K562 (cell line): ENCODE measurements around the gene C2CD4B.

Experiments
- CTCF ChIP-seq, 3 experiments: IDR thresholded peaks in 2 of 3; conservative IDR thresholded peaks in 1 of 3; 2 replicates each; pipeline ENCODE4 v1.5.1; 2011 to 2012; ENCODE audit warnings: low read length in 3 of 3, mild to moderate bottlenecking in 3 of 3, control low read depth in 2 of 3, improper control_type of control experiment in 1 of 3, inconsistent platforms in 1 of 3, low read depth in 1 of 3, mixed read lengths in 1 of 3, moderate library complexity in 1 of 3; ENCODE audit not compliant: insufficient read depth in 2 of 3
- ETV6 ChIP-seq, 3 experiments: fragments of 150-350 bp in 1 of 3; sonication (generic) in 1 of 3; formaldehyde crosslinking in 1 of 3; IDR thresholded peaks; 2 replicates each; pipeline versions ENCODE4 v1.6.1 to v1.8.0; 2014 to 2022; ENCODE audit warnings: borderline replicate concordance in 2 of 3, low read depth in 2 of 3, antibody characterized with exemption in 1 of 3, low read length in 1 of 3, mild to moderate bottlenecking in 1 of 3, missing genetic modification reagents in 1 of 3
- FUS ChIP-seq: fragments of 200-400 bp; formaldehyde crosslinking; optimal IDR thresholded peaks from 2 replicates; pipeline ENCODE3; 2017; ENCODE audit warnings: low read depth, low read length
- MYC ChIP-seq, 2 experiments: fragments of 250-450 bp in 1 of 2; sonication (Bioruptor Pico) in 1 of 2; IDR thresholded peaks; 2 replicates each; pipeline versions ENCODE4 v1.5.1 to v1.6.1; 2012 to 2021; ENCODE audit warnings: low read depth in 2 of 2, borderline replicate concordance in 1 of 2, improper control_type of control experiment in 1 of 2, low read length in 1 of 2, mild to moderate bottlenecking in 1 of 2, moderate library complexity in 1 of 2
- NFIX ChIP-seq: fragments of 250-450 bp; sonication (Bioruptor Pico); IDR thresholded peaks from 2 replicates; pipeline ENCODE4 v1.4.0; 2020; ENCODE audit warnings: low read depth, mild to moderate bottlenecking, moderate library complexity
- PATZ1 ChIP-seq: fragments of 250-450 bp; sonication (Bioruptor Pico); IDR thresholded peaks from 2 replicates; pipeline ENCODE4 v1.5.0; 2020; ENCODE audit warnings: mild to moderate bottlenecking, borderline replicate concordance
- RCOR1 ChIP-seq, 2 experiments: IDR thresholded peaks; 2 replicates each; pipeline ENCODE4 v1.6.1; 2012; ENCODE audit warnings: low read depth in 2 of 2, low read length in 2 of 2, borderline replicate concordance in 1 of 2, improper control_type of control experiment in 1 of 2
- ZNF239 ChIP-seq: fragments of 250-450 bp; sonication (Bioruptor Pico); IDR thresholded peaks from 2 replicates; pipeline ENCODE4 v1.4.0; 2020; ENCODE audit warnings: mild to moderate bottlenecking

- TF ChIP-seq ETV6 (IDR thresholded peaks at IDR 0.05; ENCODE audit: borderline replicate concordance in 1 of 2, low read depth in 2 of 2, low read length in 1 of 2) (no peak), ETV6 (CRISPR knock-in tag; IDR thresholded peaks at IDR 0.05; ENCODE audit: borderline replicate concordance) (no peak), NFIX (CRISPR knock-in tag) (no peak), CTCF (IDR thresholded peaks at IDR 0.05 in 2 of 3, conservative IDR thresholded peaks at IDR 0.05 in 1 of 3; ENCODE audit: insufficient read depth in 2 of 3, low read depth in 1 of 3, low read length in 3 of 3) (0 out of 6 replicates have a peak, but pooled peaks of 1 of the 3 experiments have one; percentile 1), RCOR1 (IDR thresholded peaks at IDR 0.05; ENCODE audit: borderline replicate concordance in 1 of 2, low read depth in 2 of 2, low read length in 2 of 2) (no peak), ZNF239 (no peak), MYC (IDR thresholded peaks at IDR 0.05; ENCODE audit: low read depth, low read length) (no peak), MYC (CRISPR knock-in tag; IDR thresholded peaks at IDR 0.05; ENCODE audit: borderline replicate concordance, low read depth) (no peak), FUS (no peak), PATZ1 (CRISPR knock-in tag) (no peak)
These were observed at the start of gene C2CD4B for GRCh38 chr15:62165104-62165792.
